Neural progenitor cell (in vitro differentiated cells): ENCODE data around the gene SYNE3. TPM values are rescaled to one million over a fixed set of nuclear protein-coding genes. Genes with fewer than 3 reads are reported as not detected.
"Not testable (repeated sequence)": the region's sequence is repeated elsewhere in the genome, so short reads cannot be mapped to it uniquely, and the experiment has no call there.

Source experiments
- DNase-seq: peaks from one replicate; pipeline ENCODE4 v3.0.0-alpha.2; 2016; ENCODE audit warnings: low spot score
- H2AFZ ChIP-seq: fragments of 200-600 bp; sonication (generic); replicated peaks from 2 replicates; pipeline ENCODE4 v1.6.1; 2016; ENCODE audit warnings: antibody characterized with exemption
- H3F3A ChIP-seq: fragments of 200-600 bp; sonication (generic); 2 replicates; pipeline ENCODE4 v1.6.1; 2016; ENCODE audit warnings: antibody characterized with exemption, low read depth
- H3K27ac ChIP-seq: fragments of 200-600 bp; sonication (generic); 2 replicates; pipeline ENCODE4 v1.5.1; 2016; ENCODE audit warnings: mild to moderate bottlenecking
- H3K27me3 ChIP-seq: fragments of 200-600 bp; sonication (generic); 2 replicates; pipeline ENCODE4 v1.6.1; 2016; ENCODE audit warnings: mild to moderate bottlenecking, moderate library complexity
- H3K36me3 ChIP-seq: fragments of 200-600 bp; sonication (generic); 2 replicates; pipeline ENCODE4 v1.5.1; 2016
- H3K4me1 ChIP-seq: fragments of 200-600 bp; sonication (generic); 2 replicates; pipeline ENCODE4 v1.6.1; 2016; ENCODE audit warnings: mixed run types
- H3K4me2 ChIP-seq: fragments of 200-600 bp; sonication (generic); 2 replicates; pipeline ENCODE4 v1.6.1; 2016
- H3K4me3 ChIP-seq: fragments of 200-600 bp; sonication (generic); 2 replicates; pipeline ENCODE4 v1.5.1; 2016
- H3K79me2 ChIP-seq: fragments of 200-600 bp; sonication (generic); 2 replicates; pipeline ENCODE4 v1.6.1; 2016; ENCODE audit warnings: low read depth
- H3K9ac ChIP-seq: fragments of 200-600 bp; sonication (generic); 2 replicates; pipeline ENCODE4 v1.6.1; 2016
- H3K9me3 ChIP-seq: fragments of 200-600 bp; sonication (generic); 2 replicates; pipeline ENCODE4 v1.5.1; 2016; ENCODE audit warnings: low read depth
- H4K20me1 ChIP-seq: fragments of 200-600 bp; sonication (generic); 2 replicates; pipeline ENCODE4 v1.6.1; 2016; ENCODE audit warnings: low read depth
- H3K27ac Mint-ChIP-seq: 3 replicates; pipeline ENCODE4 v1.8.0; 2021; ENCODE audit warnings: mixed read lengths
- H3K27me3 Mint-ChIP-seq: 2 replicates; pipeline ENCODE4 v1.8.0; 2022; ENCODE audit warnings: low read depth, mild to moderate bottlenecking, inconsistent platforms, moderate library complexity, mixed read lengths; ENCODE audit not compliant: insufficient read depth
- H3K36me3 Mint-ChIP-seq: 3 replicates; pipeline ENCODE4 v1.8.0; 2021; ENCODE audit warnings: mixed read lengths
- H3K4me1 Mint-ChIP-seq: 3 replicates; pipeline ENCODE4 v1.8.0; 2021; ENCODE audit warnings: mixed read lengths
- H3K4me3 Mint-ChIP-seq: 3 replicates; pipeline ENCODE4 v1.8.0; 2021; ENCODE audit warnings: mild to moderate bottlenecking, moderate library complexity, mixed read lengths
- H3K9me3 Mint-ChIP-seq: 3 replicates; pipeline ENCODE4 v1.8.0; 2020; ENCODE audit warnings: mixed read lengths
- CTCF ChIP-seq: fragments of 200-600 bp; sonication (generic); IDR thresholded peaks from 2 replicates; pipeline ENCODE4 v1.5.1; 2017; ENCODE audit warnings: antibody characterized with exemption, mild to moderate bottlenecking
- EZH2 ChIP-seq: fragments of 200-600 bp; sonication (generic); IDR thresholded peaks from 2 replicates; pipeline ENCODE4 v1.6.1; 2017; ENCODE audit warnings: antibody characterized with exemption, mild to moderate bottlenecking, moderate library complexity
- EZH2phosphoT487 ChIP-seq: fragments of 200-600 bp; sonication (generic); IDR thresholded peaks from 2 replicates; pipeline ENCODE4 v1.6.1; 2017; ENCODE audit warnings: antibody characterized with exemption
- total RNA-seq: library from RNA; depleted of rRNA; stranded (reverse); fragments of >200 nt; gene quantifications from 2 replicates; pipeline ENCODE4 v1.2.3, GENCODE V29; 2015; ENCODE audit warnings: low replicate concordance

Gene SYNE3
- total RNA-seq, 1 donor from 2014 or later = 0.06 TPM

GRCh38 chr14:95510804-95511203 is 5.6 kb downstream of the SYNE3 start:
- H3K9me3 Mint-ChIP-seq = no peaks in the 10 kb centered on the region
- no peaks in the 10 kb centered on the region for H3K79me2 ChIP-seq
- TF ChIP-seq EZH2phosphoT487 (no peak), CTCF (no peak), EZH2 (no peak)

GRCh38 chr14:95510344-95510743 is 6.1 kb downstream of the SYNE3 start:
- not testable (repeated sequence) for H3K36me3 Mint-ChIP-seq, H3K4me3 Mint-ChIP-seq, H3K27me3 Mint-ChIP-seq, H3K36me3 ChIP-seq, H4K20me1 ChIP-seq, H3K9me3 ChIP-seq, H3K4me2 ChIP-seq, H3K27ac Mint-ChIP-seq, H3K4me3 ChIP-seq, H3K79me2 ChIP-seq, H3K9me3 Mint-ChIP-seq, H3K9ac ChIP-seq, H3K4me1 Mint-ChIP-seq, H3K4me1 ChIP-seq, H3K27ac ChIP-seq, H2AFZ ChIP-seq, DNase-seq, H3F3A ChIP-seq
- peaks cover 17% of the 10 kb centered on the region for H3K27me3 ChIP-seq

More at GRCh38 chr14:95510804-95511203, 5.6 kb downstream of the SYNE3 start:
- Histone ChIP-seq H3K36me3 (no peaks in the 10 kb centered on the region), H3K27ac (no peak overlapping the region), H3F3A (peaks cover 9% of the 10 kb centered on the region), H2AFZ (no peak overlapping the region), H3K4me1 (peaks cover 13% of the 10 kb centered on the region), H3K9ac (no peak overlapping the region), H3K27me3 (peaks cover 22% of the 10 kb centered on the region), H3K4me2 (no peak overlapping the region), H3K4me3 (no peak overlapping the region), H4K20me1 (peaks cover 10% of the 10 kb centered on the region), H3K9me3 (no peaks in the 10 kb centered on the region)
- no peaks in the 10 kb centered on the region for H3K36me3 Mint-ChIP-seq
- peaks cover 5% of the 10 kb centered on the region for H3K27me3 Mint-ChIP-seq
- H3K4me3 Mint-ChIP-seq = no peak overlapping the region
- peak; percentile 29 for DNase-seq
- H3K4me1 Mint-ChIP-seq = peaks cover 9% of the 10 kb centered on the region
- H3K27ac Mint-ChIP-seq = no peak overlapping the region

DNA sequence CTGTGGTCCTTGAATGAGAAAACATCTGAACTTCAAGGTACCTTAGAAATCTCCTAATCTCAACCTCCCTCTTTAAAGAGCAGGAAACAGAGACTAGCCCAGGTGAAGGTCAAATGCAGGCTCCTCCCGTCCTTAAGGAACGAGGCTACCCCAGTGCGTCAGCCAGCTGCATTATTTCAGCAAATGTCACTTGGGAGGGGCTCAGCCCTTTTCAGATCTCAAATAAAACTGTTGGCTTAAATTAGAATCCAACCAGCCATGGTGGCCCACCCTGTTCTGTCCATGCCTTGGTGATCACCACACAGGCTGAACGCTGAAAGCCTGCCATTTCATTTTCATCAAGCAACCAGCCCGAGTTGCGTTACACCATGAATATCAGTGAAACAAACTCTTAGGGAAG is 7.0 kb downstream of the SYNE3 start:
- Histone ChIP-seq H3K9me3 (no peaks in the 10 kb centered on the region), H3K79me2 (no peaks in the 10 kb centered on the region), H3F3A (no peaks in the 10 kb centered on the region), H3K9ac (no peak overlapping the region), H3K4me1 (no peaks in the 10 kb centered on the region), H3K36me3 (no peaks in the 10 kb centered on the region), H3K4me2 (no peak overlapping the region), H3K27me3 (peaks cover 9% of the 10 kb centered on the region), H2AFZ (no peak overlapping the region), H3K4me3 (no peak overlapping the region), H3K27ac (no peak overlapping the region), H4K20me1 (no peaks in the 10 kb centered on the region)
- DNase-seq = no peak
- TF ChIP-seq CTCF (no peak), EZH2 (no peak), EZH2phosphoT487 (no peak)
- no peaks in the 10 kb centered on the region for H3K4me1 Mint-ChIP-seq
- H3K27me3 Mint-ChIP-seq = peaks cover 4% of the 10 kb centered on the region
- H3K4me3 Mint-ChIP-seq = no peak overlapping the region
- H3K36me3 Mint-ChIP-seq = no peaks in the 10 kb centered on the region
- no peaks in the 10 kb centered on the region for H3K9me3 Mint-ChIP-seq
- no peak overlapping the region for H3K27ac Mint-ChIP-seq

DNA sequence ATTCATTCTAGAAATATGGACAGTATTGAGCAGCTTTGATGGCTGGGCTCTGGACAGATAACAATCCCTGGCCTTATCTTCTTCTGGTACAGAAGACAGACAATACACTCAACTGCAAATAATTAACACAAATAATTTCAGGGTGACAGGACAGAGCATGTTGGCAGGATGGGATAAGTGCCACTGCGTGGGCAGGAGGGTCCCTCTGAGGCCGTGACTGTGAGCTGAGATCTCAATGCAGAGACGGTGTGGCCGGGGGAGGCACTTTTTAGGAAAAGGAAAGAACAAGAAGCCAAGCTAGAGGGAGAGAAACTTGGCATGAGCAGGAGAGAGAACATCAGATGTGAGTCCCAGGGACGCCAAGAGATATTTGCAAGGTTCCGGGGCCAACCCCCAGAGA is 8.1 kb downstream of the SYNE3 start:
- TF ChIP-seq CTCF = no peak
- no peak for TF ChIP-seq EZH2phosphoT487
- no peak for TF ChIP-seq EZH2
- H3K4me3 ChIP-seq = no peak overlapping the region
- no peak overlapping the region for H3K4me3 Mint-ChIP-seq
- H3K4me1 ChIP-seq = no peaks in the 10 kb centered on the region
- H3K9me3 Mint-ChIP-seq = no peaks in the 10 kb centered on the region
- H3K27me3 Mint-ChIP-seq = peaks cover 4% of the 10 kb centered on the region
- H3K27ac ChIP-seq = no peak overlapping the region
- H3K36me3 Mint-ChIP-seq = no peaks in the 10 kb centered on the region
- no peaks in the 10 kb centered on the region for H3K9me3 ChIP-seq
- no peak overlapping the region for H2AFZ ChIP-seq
- no peaks in the 10 kb centered on the region for H4K20me1 ChIP-seq
- no peaks in the 10 kb centered on the region for H3K79me2 ChIP-seq
- no peak for DNase-seq
- no peak overlapping the region for H3K4me2 ChIP-seq
- no peaks in the 10 kb centered on the region for H3K27me3 ChIP-seq
- H3K27ac Mint-ChIP-seq = no peak overlapping the region
- no peaks in the 10 kb centered on the region for H3K4me1 Mint-ChIP-seq
- H3F3A ChIP-seq = no peaks in the 10 kb centered on the region
- H3K36me3 ChIP-seq = no peaks in the 10 kb centered on the region
- H3K9ac ChIP-seq = no peak overlapping the region
